Endothelial cell of umbilical vein (primary cell): Measurements from ENCODE around the gene CABLES1.

ENCODE experiments used
- CTCF ChIP-seq, 2 donors: IDR thresholded peaks; 1 replicate in 1 of 2; 2 replicates in 1 of 2; pipeline ENCODE4 v1.5.1; 2011; ENCODE audit warnings: low read length in 2 of 2, mild to moderate bottlenecking in 2 of 2, moderate library complexity in 2 of 2, control low read depth in 1 of 2, inconsistent platforms in 1 of 2, low read depth in 1 of 2; ENCODE audit not compliant: insufficient read depth in 1 of 2; ENCODE audit errors: extremely low read depth in 1 of 2
- EZH2 ChIP-seq: IDR thresholded peaks from 2 replicates; pipeline ENCODE4 v1.6.1; 2012; ENCODE audit warnings: borderline replicate concordance, low read depth, mild to moderate bottlenecking, moderate library complexity, low read length, inconsistent platforms; ENCODE audit not compliant: severe bottlenecking
- MYC ChIP-seq: IDR thresholded peaks from one replicate; pipeline ENCODE4 v1.6.1; 2011; ENCODE audit warnings: mild to moderate bottlenecking, low read depth, low read length
- POLR2A ChIP-seq: IDR thresholded peaks from 2 replicates; pipeline ENCODE4 v1.6.1; 2012; ENCODE audit warnings: low read depth, mild to moderate bottlenecking, control low read depth, low read length

- TF ChIP-seq EZH2 (no peak), CTCF (IDR thresholded peaks at IDR 0.05; ENCODE audit: extremely low read depth in 1 of 2, insufficient read depth in 1 of 2, low read depth in 1 of 2, low read length in 2 of 2) (no peak), MYC (no peak), POLR2A (no peak)
These were observed 48.3 kb downstream of the CABLES1 start for GRCh38 chr18:23183411-23184150.
